Measurements from ENCODE around the gene RAB11FIP3.

The RAB11FIP3 gene

DNA sequence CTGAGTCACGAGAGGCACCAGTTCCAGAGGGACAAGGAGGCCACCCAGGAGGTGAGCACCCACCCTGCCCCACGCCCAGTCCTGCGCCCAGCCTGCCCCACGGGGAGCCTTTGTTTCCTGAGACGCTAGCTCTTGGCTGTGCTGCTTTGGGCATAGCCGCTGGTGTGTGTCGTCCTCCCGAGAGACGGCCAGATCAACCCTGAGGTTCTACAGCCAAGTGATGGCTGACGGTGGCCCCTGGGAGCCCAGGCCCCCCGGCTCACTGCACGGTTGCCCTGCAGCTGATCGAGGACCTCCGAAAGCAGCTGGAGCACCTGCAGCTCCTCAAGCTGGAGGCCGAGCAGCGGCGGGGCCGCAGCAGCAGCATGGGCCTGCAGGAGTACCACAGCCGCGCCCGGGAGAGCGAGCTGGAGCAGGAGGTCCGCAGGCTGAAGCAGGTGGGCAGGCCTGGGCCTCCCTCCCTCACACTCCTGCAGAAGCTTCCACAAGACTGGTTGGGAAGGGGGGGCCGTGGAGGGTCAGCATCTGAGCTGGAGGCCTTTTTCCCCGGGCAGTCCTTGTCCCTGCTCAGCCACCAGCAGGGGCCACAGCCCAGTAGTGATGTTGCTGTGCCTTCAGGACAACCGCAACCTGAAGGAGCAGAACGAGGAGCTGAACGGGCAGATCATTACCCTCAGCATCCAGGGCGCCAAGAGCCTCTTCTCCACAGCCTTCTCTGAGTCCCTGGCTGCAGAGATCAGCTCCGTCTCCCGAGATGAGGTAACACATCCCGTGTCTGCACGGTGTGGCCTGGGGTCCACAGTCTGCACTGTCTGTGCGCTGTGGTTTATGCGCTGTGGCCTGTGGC lies 94.6 kb downstream of the RAB11FIP3 start:
- no peak for DNase-seq

DNA sequence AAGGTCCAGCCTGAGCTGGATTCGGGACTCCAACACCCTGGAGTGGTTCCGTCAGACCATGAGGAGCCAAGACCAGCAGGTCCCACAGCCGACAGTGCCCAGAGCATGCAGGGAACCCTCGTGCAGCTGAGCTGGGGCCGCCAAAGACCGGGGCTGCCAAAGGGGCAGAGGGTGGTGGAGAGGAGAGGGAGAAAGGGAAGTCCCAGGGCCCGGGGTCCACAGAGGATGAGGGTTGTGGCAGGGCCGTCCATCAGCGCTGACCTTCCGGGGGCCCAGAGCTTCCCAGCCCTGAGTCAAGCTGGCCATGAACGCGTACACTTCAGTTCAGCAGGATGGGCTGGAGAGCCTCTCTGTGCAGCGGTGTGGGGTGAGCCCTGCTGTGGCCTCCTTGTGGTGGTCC lies 95.4 kb downstream of the RAB11FIP3 start:
- DNase-seq: no peak

DNA sequence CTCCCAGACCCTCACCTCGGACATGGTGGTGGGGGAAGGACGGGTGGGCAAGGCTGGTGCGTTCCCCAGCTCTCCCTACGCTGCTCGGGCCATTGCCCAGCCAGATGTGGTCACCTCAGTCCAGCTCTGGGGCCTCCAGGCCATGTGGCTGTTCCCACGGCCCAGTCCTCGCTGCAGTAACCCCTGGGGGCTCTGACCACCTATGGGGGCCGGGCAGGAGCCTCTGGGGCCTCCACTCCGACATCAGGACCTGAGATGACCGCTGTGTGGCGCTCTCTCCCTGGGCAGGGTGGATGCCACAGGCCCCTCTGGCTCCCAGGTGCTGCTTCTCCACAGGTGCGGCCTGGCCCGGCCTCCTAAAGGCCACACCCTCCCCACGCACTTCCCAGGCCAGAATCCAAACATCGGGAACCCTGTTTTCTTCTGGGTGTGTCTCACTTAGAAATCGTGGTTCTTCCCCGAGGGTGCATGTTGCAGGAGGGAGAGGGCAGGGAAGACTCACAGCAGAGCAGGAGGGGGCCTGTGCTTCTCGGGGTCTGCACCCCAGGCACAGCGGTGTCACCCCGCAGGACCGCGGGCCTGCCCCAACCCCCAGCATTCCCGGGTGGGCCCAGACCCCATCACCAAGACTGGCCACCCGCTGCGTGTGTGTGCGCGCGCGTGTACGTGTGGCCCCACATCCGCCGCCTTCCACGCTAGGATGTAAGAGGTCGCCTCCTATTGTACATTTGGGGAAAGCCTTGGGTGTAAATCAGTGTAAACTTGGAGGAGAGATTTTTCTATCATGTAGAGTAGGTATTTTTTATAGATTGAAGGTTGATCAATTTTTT lies 96.1 kb downstream of the RAB11FIP3 start:
- DNase-seq: no peak

DNA sequence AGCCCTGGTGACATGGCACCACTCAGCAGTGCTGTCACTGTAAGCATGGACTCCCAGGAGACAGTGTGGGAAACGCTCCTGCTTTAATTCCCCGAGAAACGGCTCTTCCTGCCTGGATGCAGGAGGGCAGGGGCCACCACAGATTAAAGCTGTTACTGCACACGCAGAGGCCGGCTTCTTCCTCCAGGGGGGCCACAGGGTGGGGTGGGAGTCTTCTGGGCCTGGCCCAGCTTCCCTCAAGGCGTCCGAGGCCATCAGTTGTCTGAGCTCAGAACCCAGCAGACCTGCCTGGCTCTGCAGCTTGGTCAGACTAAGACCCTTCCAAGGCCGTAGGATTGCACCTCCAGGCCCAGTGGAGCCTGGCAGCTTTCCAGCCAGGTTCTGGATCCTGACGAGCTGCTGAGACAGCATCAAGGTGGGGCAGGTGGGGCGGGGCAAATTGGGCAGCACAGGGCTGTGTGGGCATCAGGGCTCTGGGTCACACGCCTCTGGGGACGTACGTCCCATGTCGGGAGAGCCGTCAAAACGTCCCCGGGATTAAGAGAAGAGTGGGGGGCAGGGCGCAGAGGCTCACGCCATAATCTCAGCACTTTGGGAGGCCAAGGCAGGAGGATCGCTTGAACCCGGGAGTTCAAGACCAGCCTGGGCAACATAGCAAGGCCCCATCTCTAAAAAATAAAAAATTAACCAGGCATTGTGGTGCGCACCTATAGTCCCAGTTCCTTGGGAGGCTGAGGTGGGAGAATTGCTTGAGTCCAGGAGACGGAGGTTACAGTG lies 97.1 kb downstream of the RAB11FIP3 start:
- no peak for DNase-seq

DNA sequence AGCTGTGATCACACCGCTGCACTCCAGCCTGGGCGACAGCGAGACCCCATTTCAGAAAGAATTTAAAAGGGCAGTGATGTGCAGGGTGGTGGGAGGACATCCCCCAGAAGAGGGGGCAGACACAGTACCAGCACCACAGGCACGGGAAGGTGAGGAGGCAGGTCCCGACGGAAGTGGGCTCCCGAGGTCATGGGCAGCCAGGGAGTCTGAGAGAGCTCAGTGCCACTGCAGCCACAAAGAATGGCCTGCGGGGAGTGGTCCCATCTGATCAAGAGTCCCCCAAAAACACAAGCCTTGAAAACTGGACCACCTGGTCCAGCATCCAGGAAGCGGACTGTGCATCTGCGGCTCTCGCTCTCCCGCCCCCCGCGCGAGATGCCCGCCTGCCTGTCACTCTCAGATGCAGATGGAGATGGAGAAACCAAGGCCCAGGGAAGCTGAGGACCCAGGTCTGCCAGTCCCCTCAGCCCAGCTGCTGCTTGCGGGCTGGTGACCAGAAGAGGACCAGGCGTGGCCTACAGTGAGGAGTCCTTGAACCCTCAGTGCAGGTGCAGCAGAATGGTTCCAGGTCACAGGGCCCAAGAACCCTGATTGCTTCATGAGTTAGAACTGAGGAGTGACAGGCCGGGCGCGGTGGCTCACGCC lies 97.8 kb downstream of the RAB11FIP3 start:
- no peak for DNase-seq

DNA sequence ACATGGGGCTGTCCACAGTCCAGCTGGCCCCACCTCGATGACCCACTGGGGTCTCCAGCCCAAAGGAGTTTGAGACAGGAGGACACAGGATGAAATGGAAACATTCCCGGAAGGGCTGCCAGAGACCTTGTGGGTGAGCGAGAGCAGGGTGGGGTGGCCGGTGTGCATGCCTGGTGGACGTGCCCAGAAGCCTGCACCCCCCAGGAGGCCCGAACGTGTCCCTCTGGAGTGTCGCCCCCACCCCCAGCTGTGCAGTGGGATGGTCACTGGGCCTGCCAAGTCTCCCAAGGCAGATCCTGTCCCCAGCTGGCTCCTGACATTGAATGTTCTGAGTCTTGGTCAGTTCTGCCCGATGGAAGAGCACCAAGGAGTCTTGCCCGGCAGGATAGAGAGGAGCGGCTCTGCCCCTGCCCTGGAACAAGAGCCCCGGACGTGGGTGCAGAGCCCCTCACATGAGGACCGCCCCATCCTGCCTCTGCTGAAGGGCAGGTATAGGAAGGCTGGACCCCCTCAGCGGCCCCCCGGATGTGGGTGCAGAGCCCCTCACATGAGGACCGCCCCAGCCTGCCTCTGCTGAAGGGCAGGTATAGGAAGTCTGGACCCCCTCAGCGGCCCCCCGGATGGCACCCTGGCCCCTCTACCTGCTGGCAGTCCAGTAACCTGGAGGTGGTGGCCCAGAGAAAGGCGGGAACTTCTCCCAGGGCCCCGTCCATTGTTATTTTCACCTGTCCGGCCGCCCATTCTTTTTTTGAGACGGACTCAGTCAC lies 99.0 kb downstream of the RAB11FIP3 start:
- no peak for DNase-seq

DNA sequence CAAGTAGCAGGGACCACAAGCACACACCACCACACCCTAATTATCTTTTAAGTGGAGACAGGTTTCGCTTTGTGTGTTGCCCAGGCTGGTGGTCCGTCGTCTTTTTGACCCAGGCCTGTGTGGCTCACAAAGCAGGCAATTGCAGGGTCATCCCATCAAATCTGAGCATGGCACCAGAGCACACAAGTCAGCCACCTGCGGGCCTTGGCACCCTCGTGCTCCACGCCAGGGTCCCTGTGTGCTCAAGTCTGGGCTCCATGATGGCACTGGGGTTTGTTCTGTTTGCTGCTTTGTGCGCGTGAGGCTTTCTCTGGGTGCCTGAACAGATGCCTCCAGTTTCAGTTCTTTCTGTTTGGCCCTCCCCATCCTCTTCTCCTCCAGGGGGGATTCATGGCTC lies 99.7 kb downstream of the RAB11FIP3 start:
- DNase-seq: no peak

DNA sequence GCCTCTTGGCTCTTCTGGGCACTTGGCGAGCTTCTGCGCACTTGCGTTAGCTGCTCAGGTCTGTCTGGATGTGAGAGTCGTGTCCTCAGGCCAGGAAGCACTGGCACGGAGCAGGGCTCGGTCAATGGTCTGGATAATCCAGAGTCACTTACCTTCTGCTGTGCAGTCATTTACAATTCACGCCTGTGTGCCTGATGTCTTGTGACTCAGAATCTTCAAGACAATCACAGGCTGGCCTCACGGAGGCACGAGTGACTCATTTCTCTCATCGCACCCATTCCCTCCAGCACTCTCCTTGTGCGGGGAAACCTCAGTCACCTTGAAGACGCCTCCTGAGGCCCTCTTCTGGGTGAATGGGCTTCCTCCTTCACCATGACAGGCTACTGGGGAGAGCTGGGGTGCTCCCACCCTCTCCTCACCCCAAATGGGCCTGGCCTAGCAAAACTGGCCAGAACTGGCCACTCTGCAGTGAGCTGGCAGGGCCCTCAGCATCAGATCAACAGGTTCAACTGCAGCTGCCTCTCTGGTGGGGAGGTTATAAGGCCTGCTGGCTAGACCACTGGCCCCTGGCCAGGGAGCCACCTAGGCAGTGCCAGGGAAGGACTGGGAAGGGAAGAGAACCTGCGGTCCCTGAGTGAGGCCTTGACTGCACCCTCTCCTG lies 100.2 kb downstream of the RAB11FIP3 start:
- peak in 1 of 2 donors; percentile 24 for DNase-seq

DNA sequence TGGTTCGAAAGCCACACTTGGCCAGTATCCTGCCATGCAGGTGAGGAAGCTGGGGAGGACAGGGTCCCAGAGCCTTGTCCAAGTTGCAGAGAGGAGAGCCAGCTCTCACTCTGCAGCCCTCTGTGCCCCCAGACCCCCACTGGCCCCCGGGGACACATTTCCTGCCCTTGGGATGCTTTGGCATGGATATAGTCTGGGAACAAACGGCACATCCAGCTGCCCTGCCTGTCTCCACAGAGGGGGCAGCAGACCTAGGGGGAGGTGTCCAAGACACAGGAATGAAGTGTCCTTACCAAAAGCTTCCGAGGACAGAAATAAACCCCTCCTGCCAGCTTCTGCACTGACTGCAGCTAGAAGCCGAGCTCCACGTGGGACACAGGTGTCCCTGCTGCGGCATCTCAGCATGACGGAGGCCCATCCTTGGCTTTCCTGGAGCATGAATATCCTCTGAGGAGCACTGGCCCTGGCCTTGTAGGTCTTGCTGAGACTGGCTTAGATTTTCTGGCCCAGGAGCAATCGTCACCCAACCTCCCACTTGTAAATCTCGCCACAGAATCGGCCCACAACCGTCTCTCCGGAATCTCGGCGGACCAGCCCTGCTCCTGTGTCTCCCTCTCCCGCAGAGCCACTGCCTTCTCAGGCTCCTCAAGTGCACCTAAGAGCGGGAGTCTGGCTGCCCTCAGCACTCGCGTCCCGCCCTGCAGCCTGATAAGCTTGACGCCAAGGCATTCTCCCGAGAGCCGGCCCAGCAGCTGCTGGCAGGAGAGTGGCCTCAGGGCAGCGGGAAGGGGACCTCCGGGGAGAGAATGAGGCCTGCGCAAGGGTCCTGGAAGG lies 100.9 kb downstream of the RAB11FIP3 start:
- DNase-seq: peak in 1 of 2 donors; percentile 13

DNA sequence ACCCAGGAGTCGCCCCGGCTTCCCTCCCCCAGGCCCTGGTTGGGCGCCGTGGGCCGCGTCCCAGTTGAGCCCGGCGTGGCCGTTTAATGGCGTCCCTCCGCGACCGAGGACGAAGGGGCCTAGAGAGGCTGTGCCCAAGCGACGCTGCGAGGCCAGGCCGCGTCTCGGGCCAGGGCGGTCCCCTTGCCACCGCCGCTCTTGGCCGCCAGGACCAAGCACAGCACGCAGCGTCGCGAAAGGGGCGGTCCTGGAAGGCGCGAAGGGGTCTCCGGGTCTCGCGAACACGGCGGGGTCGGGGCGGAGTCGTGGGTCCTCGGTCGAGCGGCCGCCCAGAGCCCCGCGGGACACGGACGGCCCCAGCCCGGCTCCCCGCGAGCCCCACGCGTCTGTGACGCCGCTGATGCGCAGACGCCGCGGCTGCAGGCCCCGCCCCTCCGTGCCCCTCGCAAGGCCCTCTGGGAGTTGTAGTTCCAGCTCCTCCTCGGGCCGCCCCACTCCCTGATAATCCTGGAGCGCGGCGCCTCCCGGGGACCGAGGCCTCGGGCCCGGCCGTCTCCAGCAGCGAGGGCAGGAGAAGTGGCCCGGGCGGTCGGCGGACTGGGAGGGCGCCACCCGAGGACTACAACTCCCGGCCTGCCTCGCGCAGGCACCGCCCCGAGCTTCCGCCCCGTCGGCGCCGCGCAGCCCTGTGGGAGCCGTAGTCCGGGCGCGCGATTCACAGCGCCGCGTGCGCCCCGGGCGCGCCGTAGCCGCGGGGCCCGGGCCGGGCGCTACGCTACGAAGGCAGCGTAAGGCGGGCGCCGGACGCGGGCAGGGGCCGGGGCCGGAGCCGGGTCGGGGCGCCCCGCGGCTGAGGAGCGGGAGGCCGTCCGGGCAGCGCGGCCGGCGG lies 101.8 kb downstream of the RAB11FIP3 start, which contains the start of gene CAPN15:
CAPN15 (plus strand) TSS at position 698 of the 889 bp plus-strand sequence. CDS start 19,127 bp downstream, outside the sequence.
- peak; percentile 82 to 88 for DNase-seq

DNA sequence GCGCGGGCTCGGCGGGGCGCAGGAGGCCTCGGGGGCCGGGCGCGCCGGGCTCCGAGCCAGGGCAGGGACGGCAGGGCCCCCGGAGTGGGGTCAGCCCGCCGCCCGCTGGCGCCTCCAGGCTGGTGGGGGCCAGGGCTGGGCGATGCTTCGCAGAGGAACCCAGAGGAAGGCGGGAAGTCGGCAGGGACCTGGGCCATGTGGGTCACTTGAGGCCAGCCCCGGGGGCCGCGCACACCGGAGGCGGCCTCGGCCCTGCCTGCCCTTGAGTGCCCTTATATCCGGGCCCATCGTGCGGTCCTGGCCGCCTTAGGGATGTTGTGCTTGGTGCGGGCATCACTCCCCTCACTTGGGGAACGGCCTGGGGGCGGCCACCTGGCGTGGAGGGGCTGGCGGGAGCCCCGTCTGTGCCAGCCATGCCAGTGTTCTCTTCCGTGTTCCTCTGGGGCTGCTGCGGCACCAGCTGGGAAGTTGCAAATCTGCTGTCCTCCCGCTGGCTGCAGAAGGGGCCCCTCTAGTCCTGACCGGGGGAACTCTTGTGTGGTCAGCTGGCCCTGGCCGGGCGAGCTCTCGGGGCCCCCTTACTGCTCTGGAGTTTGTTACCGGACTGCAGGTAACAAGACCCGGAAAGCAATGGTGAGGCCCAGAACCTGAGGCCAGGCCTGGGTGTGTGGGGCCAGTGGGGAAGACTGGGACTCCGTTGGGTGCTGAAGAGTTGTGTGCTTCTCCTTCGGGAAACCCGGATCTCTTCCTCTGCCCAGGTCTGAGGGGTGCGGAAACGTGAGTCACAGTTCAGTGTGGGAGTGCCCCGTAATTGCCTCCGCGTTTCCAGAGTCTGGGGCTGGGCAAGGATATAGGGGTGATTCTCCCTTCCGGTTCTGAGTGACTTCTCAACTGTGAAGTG lies 102.9 kb downstream of the RAB11FIP3 start:
- DNase-seq: peak; percentile 79 to 81

DNA sequence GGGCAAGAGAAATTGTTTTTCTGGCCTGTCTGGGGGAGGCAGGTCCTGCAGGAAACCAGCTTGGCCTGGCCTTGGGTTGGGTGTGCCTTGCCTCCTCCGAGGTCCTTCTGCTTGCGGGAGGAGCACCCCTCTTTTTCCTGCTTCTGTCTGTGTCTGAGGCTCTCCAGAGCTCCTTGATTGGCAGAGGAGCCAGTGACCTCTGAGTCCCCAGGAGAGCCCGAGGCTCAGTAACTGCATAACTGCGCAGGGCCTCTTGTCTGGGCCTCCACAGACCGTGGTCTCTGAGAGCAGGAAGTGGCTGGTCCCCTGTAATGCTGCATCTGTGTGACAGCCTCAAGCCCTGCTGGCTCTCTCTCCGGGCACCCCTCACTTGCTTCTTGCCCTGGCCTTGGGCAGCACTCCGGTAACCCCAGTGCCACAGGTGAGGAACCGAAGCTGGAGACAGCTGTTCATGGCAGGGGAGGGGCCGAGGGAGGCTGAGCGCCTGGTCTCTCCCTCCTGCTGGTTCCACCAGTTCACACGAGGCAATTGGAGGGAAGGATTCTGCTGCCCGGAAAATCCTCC lies 103.6 kb downstream of the RAB11FIP3 start:
- no peak for DNase-seq

DNA sequence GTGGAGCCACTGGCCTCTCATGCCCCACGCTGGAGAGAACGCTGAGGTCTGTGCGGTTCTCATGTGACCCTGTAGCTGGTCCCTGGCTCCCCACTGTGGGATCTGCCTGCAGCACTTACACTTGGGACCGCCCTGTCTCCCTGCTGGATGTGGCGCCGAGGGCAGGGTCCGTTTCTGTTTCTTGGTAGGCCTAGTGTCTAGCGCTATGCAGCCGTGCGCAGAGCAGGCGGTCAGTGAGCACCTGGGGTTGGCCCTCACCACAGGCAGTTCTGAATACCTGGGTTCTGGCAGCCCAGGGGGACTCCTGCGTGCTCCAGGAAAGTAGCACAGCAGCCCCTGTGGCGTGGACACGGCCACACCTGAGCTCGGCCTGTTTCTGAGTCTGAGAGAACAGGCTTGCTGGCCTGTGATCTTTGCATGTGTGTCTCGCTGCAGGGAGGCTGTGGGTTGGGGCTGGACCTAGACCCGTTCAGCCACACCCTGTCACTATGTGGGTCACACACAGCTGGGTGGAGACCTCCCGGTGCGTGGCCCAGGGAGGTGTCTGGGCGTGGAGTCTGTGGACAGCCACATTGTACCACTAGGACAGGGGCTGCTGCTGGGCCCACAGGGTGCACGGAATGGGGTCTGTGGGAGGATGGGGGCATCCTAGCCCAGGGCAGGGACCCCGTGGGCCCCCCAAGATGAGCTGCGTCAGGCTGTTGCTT lies 104.8 kb downstream of the RAB11FIP3 start:
- no peak for DNase-seq

DNA sequence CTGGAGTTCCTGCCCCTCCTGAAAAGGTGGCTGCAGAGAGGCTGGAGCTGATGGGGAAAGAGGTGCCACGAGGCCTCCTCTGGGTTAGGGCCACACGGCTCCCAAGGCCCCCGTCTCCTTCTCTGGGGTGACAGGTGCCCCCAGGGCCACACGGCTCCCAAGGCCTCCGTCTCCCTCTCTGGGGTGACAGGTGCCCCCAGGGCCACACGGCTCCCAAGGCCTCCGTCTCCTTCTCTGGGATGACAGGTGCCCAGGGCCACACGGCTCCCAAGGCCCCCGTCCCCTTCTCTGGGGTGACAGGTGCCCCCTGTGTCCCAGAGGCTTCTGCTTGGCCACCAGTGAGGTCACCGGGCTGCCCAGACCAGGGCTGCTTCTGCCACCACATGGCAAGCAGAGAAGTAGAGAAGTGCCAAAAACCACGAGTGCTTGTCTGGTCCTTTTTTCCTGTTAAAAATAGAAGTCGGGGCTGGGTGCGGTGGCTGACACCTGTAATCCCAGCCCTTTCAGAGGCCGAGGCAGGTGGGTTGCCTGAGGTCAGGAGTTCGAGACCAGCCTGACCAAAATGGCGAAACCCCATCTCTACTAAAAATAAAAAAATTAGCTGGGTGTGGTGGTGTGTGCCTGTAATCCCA lies 106.2 kb downstream of the RAB11FIP3 start:
- DNase-seq: no peak

DNA sequence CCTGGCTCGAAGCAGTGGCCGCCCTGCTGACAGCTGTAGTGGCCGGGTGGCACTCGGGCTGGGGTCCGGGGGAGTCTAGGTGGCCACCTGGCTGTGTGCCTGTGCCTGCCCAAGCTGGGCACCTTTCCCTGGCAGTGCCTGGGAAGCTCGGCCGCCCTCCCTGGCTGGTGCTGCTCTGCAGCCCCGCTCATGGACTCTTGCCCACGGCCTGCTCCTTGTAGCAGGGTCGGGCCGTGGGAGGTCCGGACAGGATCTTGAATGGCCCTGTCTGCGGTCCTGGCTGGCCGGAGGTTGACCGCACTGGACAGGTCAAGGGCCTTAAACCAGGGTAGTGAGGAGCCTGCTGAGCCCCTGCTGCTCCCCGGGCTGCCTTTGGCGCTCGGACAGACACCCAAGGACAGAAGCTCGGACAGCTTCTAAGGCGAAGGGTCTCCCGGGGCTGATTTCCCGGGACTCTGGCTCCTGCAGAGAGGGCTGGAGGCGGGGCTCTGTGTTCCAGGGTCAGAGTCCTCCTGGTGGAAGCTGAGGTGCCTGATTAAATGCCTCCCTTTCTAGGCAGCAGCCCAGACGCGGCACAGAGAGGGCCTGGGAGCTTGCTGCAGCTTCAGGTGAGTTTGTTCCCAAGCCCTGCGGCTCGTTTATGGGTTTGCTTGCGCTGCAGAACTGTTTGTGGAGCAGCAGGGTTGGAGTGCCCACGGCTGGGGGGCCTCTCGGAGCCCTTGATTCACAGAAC lies 108.1 kb downstream of the RAB11FIP3 start:
- DNase-seq: no peak

DNA sequence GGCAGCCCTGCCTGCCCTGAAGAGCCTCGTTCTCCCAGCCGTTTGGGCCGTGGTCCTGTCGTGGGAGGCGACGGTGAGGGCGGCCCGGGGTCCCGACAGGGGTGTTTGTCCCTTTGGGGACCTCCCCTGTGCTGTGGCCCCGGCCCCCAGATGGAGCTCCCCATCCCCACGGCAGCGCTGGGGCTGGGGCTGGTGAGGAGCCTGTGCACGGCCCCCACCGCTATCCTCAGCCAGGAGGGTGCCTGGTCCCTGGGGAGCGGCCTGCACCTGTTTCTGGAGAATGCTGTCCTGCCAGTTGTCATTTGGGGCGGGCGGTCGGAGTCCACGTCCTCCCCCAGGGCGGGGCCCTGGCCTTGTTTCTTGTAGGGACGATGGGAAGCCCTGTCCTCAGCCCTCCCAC lies 108.7 kb downstream of the RAB11FIP3 start:
- DNase-seq: no peak

All from inflammatory macrophage (primary cell).